Posterior vena cava (tissue), 2 donors: ENCODE results near the gene THOC5. TPM values are rescaled to one million over a fixed set of nuclear protein-coding genes. Genes with fewer than 3 reads are reported as not detected.
"Not testable (repeated sequence)": the region's sequence is repeated elsewhere in the genome, so short reads cannot be mapped to it uniquely, and the experiment has no call there.

Source experiments
- DNase-seq: peaks from one replicate; pipeline ENCODE4 v3.0.0-alpha.2; 2020; ENCODE audit warnings: low spot score
- intact Hi-C, 2 donors: fragments of 100-400 bp; cut with DNase I; formaldehyde crosslinking; loops; one replicate each; pipeline versions ENCODE4 v1.14.1 to v1.14.2; 2022 to 2023
- total RNA-seq, 2 donors: library from RNA; stranded (reverse); fragmentation: NEBNext Ultra II Directional; extraction: Animal tissue kit (Norgen Biotek cat#: 25700); gene quantifications; one replicate each; pipeline ENCODE4 v1.2.1, GENCODE V29; 2021
- donor health status: DM: yes; HTN: yes; CAD: no.
- donor health status: DM: yes; HTN: yes; CAD: no.

THOC5 gene
- total RNA-seq, 2 donors from 2014 or later: 33.9 to 35.7 TPM

- no peak for DNase-seq
- intact Hi-C loops: no loop called here
Observed at GRCh38 chr22:29567338-29567737, 13.8 kb upstream of the THOC5 start.

GRCh38 chr22:29566513-29566912, 13.0 kb upstream of the THOC5 start:
- DNase-seq: not testable (repeated sequence)

GRCh38 chr22:29563652-29564460, 10.3 kb upstream of the THOC5 start:
- intact Hi-C loops: no loop called here
- no peak for DNase-seq

More at GRCh38 chr22:29566513-29566912, 13.0 kb upstream of the THOC5 start:
- intact Hi-C loops: not testable (repeated sequence)

GRCh38 chr22:29559853-29560252, 6.3 kb upstream of the THOC5 start:
- DNase-seq: no peak
- intact Hi-C loops: no loop called here

GRCh38 chr22:29559030-29559429, 5.5 kb upstream of the THOC5 start:
- no peak for DNase-seq
- intact Hi-C loops: no loop called here

- intact Hi-C loops: no loop called here
- no peak for DNase-seq
Observed at GRCh38 chr22:29555065-29555644, 1.6 kb upstream of the THOC5 start.

GRCh38 chr22:29552357-29552756, 1.2 kb downstream of the THOC5 start:
- DNase-seq, intact Hi-C loops: not testable (repeated sequence)

GRCh38 chr22:29550005-29550404, 3.6 kb downstream of the THOC5 start:
- no peak for DNase-seq
- intact Hi-C loops: no loop called here

GRCh38 chr22:29545045-29545444, 8.5 kb downstream of the THOC5 start:
- intact Hi-C loops: not testable (repeated sequence)

GRCh38 chr22:29541845-29542244, 11.7 kb downstream of the THOC5 start:
- no peak for DNase-seq
- intact Hi-C loops: no loop called here

More at GRCh38 chr22:29545045-29545444, 8.5 kb downstream of the THOC5 start:
- not testable (repeated sequence) for DNase-seq

- DNase-seq: no peak
- intact Hi-C loops: loop anchor here in 1 of 2 donors (5.0 kb wide), 1 partner anchor 1827 kb away; no protein-coding TSS in a partner anchor
Observed at GRCh38 chr22:29539105-29539504, 14.5 kb downstream of the THOC5 start.

- peak; percentile 16 for DNase-seq
- intact Hi-C loops: loop anchor here in 1 of 2 donors (5.0 kb wide), 1 partner anchor 1824 kb away; no protein-coding TSS in a partner anchor
Observed at GRCh38 chr22:29536411-29536810, 17.1 kb downstream of the THOC5 start.

GRCh38 chr22:29531419-29531818, 22.1 kb downstream of the THOC5 start:
- intact Hi-C loops: no loop called here
- DNase-seq: peak; percentile 50

GRCh38 chr22:29530716-29531115, 22.8 kb downstream of the THOC5 start:
- intact Hi-C loops: no loop called here
- peak; percentile 26 for DNase-seq

- no peak for DNase-seq
- intact Hi-C loops: no loop called here
Observed at GRCh38 chr22:29528144-29528543, 25.4 kb downstream of the THOC5 start.

- no peak for DNase-seq
- intact Hi-C loops: no loop called here
Observed at GRCh38 chr22:29524442-29525191, 28.9 kb downstream of the THOC5 start.

- intact Hi-C loops: no loop called here
- no peak for DNase-seq
Observed at GRCh38 chr22:29523761-29524160, 29.8 kb downstream of the THOC5 start.

- no peak for DNase-seq
- intact Hi-C loops: no loop called here
Observed at GRCh38 chr22:29521526-29521925, 32.0 kb downstream of the THOC5 start.

- no peak for DNase-seq
- intact Hi-C loops: no loop called here
Observed at GRCh38 chr22:29520851-29521250, 32.7 kb downstream of the THOC5 start.

GRCh38 chr22:29519996-29520395, 33.6 kb downstream of the THOC5 start:
- intact Hi-C loops: no loop called here
- no peak for DNase-seq
